HEK293 (cell line): Measurements from ENCODE around the gene PIGP.

Experiments
- CTCF ChIA-PET: fragments of 350-600 bp; formaldehyde crosslinking; extraction: SDS; loops from one replicate; lab custom pipeline; 2021; ENCODE audit warnings: antibody characterized with exemption; lab: Yijun Ruan, JAX
- POLR2A ChIA-PET: fragments of 300-600 bp; formaldehyde crosslinking; extraction: SDS; loops from one replicate; lab custom pipeline; 2020; ENCODE audit warnings: antibody characterized with exemption, inconsistent platforms; lab: Yijun Ruan, JAX
- H3K27ac ChIP-seq: fragments of 200-500 bp; sonication (Bioruptor generic); 2 replicates; pipeline ENCODE4 v1.5.1; 2014; ENCODE audit warnings: low read depth, low read length, control low read depth, inconsistent platforms; ENCODE audit errors: extremely low read depth
- H3K36me3 ChIP-seq, 2 experiments: fragments of 200-500 bp in 1 of 2; sonication (Bioruptor generic) in 1 of 2; 1 replicate in 1 of 2; 2 replicates in 1 of 2; pipeline ENCODE4 v1.5.1; 2014 to 2017; ENCODE audit warnings: inconsistent platforms in 2 of 2, low read length in 2 of 2; ENCODE audit not compliant: control insufficient read depth in 2 of 2, insufficient read depth in 1 of 2
- H3K4me1 ChIP-seq: fragments of 200-500 bp; sonication (Bioruptor generic); 2 replicates; pipeline ENCODE4 v1.5.1; 2014; ENCODE audit warnings: mild to moderate bottlenecking, low read length, inconsistent platforms; ENCODE audit not compliant: control insufficient read depth, insufficient read depth
- H3K4me3 ChIP-seq: 2 replicates; pipeline ENCODE4 v1.5.1; 2011; ENCODE audit warnings: low read depth, mild to moderate bottlenecking, control low read depth, low read length, moderate library complexity
- H3K9me3 ChIP-seq: fragments of 200-500 bp; sonication (Bioruptor generic); 2 replicates; pipeline ENCODE4 v1.5.1; 2014; ENCODE audit warnings: low read depth, low read length, inconsistent platforms; ENCODE audit not compliant: control insufficient read depth, insufficient read depth
- ELK4 ChIP-seq: IDR thresholded peaks from 2 replicates; pipeline ENCODE4 v1.6.1; 2011; ENCODE audit warnings: mild to moderate bottlenecking, low read depth, low read length, borderline replicate concordance
- GLIS1 ChIP-seq: fragments of 450-650 bp; formaldehyde crosslinking; IDR thresholded peaks from 2 replicates; pipeline ENCODE4 v1.5.1; 2016; ENCODE audit warnings: missing biosample characterization, missing genetic modification characterization
- KLF9 ChIP-seq: fragments of 450-650 bp; formaldehyde crosslinking; IDR thresholded peaks from 2 replicates; pipeline ENCODE4 v1.5.1; 2016; ENCODE audit warnings: missing biosample characterization, missing genetic modification characterization, low read depth
- PBX3 ChIP-seq: sonication (generic); formaldehyde crosslinking; IDR thresholded peaks from 2 replicates; pipeline ENCODE4 v1.8.1; 2022; ENCODE audit warnings: mild to moderate bottlenecking, moderate library complexity, missing genetic modification reagents
- RBAK ChIP-seq: fragments of 450-650 bp; formaldehyde crosslinking; IDR thresholded peaks from 2 replicates; pipeline ENCODE4 v1.5.1; 2016; ENCODE audit warnings: missing biosample characterization, missing genetic modification characterization
- ZBTB10 ChIP-seq: fragments of 450-650 bp; formaldehyde crosslinking; IDR thresholded peaks from 2 replicates; pipeline ENCODE4 v1.5.1; 2016; ENCODE audit warnings: missing biosample characterization, missing genetic modification characterization
- ZBTB11 ChIP-seq: fragments of 450-650 bp; formaldehyde crosslinking; conservative IDR thresholded peaks from 2 replicates; pipeline ENCODE4 v1.5.1; 2016; ENCODE audit warnings: low read depth, missing biosample characterization, missing genetic modification characterization
- ZBTB17 ChIP-seq: fragments of 450-650 bp; formaldehyde crosslinking; IDR thresholded peaks from 2 replicates; pipeline ENCODE4 v1.5.1; 2016; ENCODE audit warnings: missing biosample characterization, missing genetic modification characterization
- ZNF132 ChIP-seq: fragments of 450-650 bp; formaldehyde crosslinking; IDR thresholded peaks from 2 replicates; pipeline ENCODE4 v1.5.1; 2017; ENCODE audit warnings: missing biosample characterization, missing genetic modification characterization, borderline replicate concordance
- ZNF18 ChIP-seq: fragments of 450-650 bp; formaldehyde crosslinking; IDR thresholded peaks from 2 replicates; pipeline ENCODE4 v1.5.1; 2016; ENCODE audit warnings: missing biosample characterization, missing genetic modification characterization
- ZNF223 ChIP-seq: fragments of 450-650 bp; formaldehyde crosslinking; IDR thresholded peaks from 2 replicates; pipeline ENCODE4 v1.5.1; 2016; ENCODE audit warnings: missing biosample characterization, missing genetic modification characterization
- ZNF248 ChIP-seq: fragments of 450-650 bp; formaldehyde crosslinking; IDR thresholded peaks from 2 replicates; pipeline ENCODE4 v1.5.1; 2017; ENCODE audit warnings: missing biosample characterization, missing genetic modification characterization
- ZNF26 ChIP-seq: fragments of 450-650 bp; formaldehyde crosslinking; IDR thresholded peaks from 2 replicates; pipeline ENCODE4 v1.5.1; 2016; ENCODE audit warnings: missing biosample characterization, missing genetic modification characterization
- ZNF292 ChIP-seq: fragments of 450-650 bp; formaldehyde crosslinking; IDR thresholded peaks from 2 replicates; pipeline ENCODE4 v1.5.1; 2016; ENCODE audit warnings: low read depth, missing biosample characterization, missing genetic modification characterization, borderline replicate concordance
- ZNF324 ChIP-seq: fragments of 450-650 bp; formaldehyde crosslinking; IDR thresholded peaks from 2 replicates; pipeline ENCODE4 v1.5.1; 2016; ENCODE audit warnings: missing biosample characterization, missing genetic modification characterization
- ZNF398 ChIP-seq: fragments of 450-650 bp; formaldehyde crosslinking; IDR thresholded peaks from 2 replicates; pipeline ENCODE4 v1.5.1; 2017; ENCODE audit warnings: missing biosample characterization, missing genetic modification characterization
- ZNF488 ChIP-seq: fragments of 450-650 bp; formaldehyde crosslinking; IDR thresholded peaks from 2 replicates; pipeline ENCODE4 v1.5.1; 2016; ENCODE audit warnings: missing biosample characterization, missing genetic modification characterization
- ZNF558 ChIP-seq: fragments of 450-650 bp; formaldehyde crosslinking; IDR thresholded peaks from 2 replicates; pipeline ENCODE4 v1.5.1; 2016; ENCODE audit warnings: missing biosample characterization, missing genetic modification characterization
- ZNF596 ChIP-seq: fragments of 450-650 bp; IDR thresholded peaks from 2 replicates; pipeline ENCODE4 v1.5.0; 2018; ENCODE audit warnings: missing biosample characterization, mild to moderate bottlenecking, missing genetic modification characterization, moderate library complexity
- ZNF610 ChIP-seq: fragments of 450-650 bp; formaldehyde crosslinking; IDR thresholded peaks from 2 replicates; pipeline ENCODE4 v1.5.1; 2016; ENCODE audit warnings: missing biosample characterization, missing genetic modification characterization, borderline replicate concordance
- ZNF654 ChIP-seq: fragments of 450-650 bp; formaldehyde crosslinking; IDR thresholded peaks from 2 replicates; pipeline ENCODE4 v1.5.1; 2016; ENCODE audit warnings: low read depth, missing biosample characterization, missing genetic modification characterization
- ZNF777 ChIP-seq: fragments of 450-650 bp; formaldehyde crosslinking; IDR thresholded peaks from 2 replicates; pipeline ENCODE4 v1.5.1; 2017; ENCODE audit warnings: missing biosample characterization, missing genetic modification characterization, borderline replicate concordance
- ZNF791 ChIP-seq: fragments of 450-650 bp; formaldehyde crosslinking; IDR thresholded peaks from 2 replicates; pipeline ENCODE4 v1.5.1; 2016; ENCODE audit warnings: missing biosample characterization, missing genetic modification characterization

Gene PIGP

GRCh38 chr21:37063433-37063832, 9.4 kb downstream of the PIGP start (continued):
- no peak for TF ChIP-seq ZNF26 (tag by site-specific recombination)
- TF ChIP-seq ZNF132, result no peak
- no peak for TF ChIP-seq ZNF398 (tag by site-specific recombination)
- no peak for TF ChIP-seq RBAK (tag by site-specific recombination)

GRCh38 chr21:37062593-37062935, 10.3 kb downstream of the PIGP start:
- Histone ChIP-seq H3K4me1 (peaks cover 10% of the 10 kb centered on the region), H3K36me3 (peaks cover 16 to 25% of the 10 kb centered on the region in 2 experiments), H3K27ac (no peak overlapping the region), H3K4me3 (no peak overlapping the region), H3K9me3 (no peaks in the 10 kb centered on the region)
- ChIA-PET POLR2A (no interaction called here), CTCF (no interaction called here)
- TF ChIP-seq ZNF18 (tag by site-specific recombination) (no peak), ZNF777 (tag by site-specific recombination) (no peak), ZNF610 (no peak), ZBTB17 (tag by site-specific recombination) (no peak), ZNF558 (tag by site-specific recombination) (no peak), KLF9 (tag by site-specific recombination) (no peak), ZBTB11 (tag by site-specific recombination) (no peak), PBX3 (CRISPR knock-in tag) (no peak), ELK4 (no peak), ZNF292 (tag by site-specific recombination) (no peak), ZNF596 (tag by site-specific recombination) (no peak), ZNF791 (tag by site-specific recombination) (no peak), ZNF324 (no peak), ZNF248 (tag by site-specific recombination) (no peak), ZNF223 (tag by site-specific recombination) (no peak), ZBTB10 (no peak), ZNF654 (tag by site-specific recombination) (no peak), GLIS1 (tag by site-specific recombination) (no peak), ZNF488 (tag by site-specific recombination) (no peak)
